Measurements from ENCODE around the gene PTPRN2. TPM values are rescaled to one million over a fixed set of nuclear protein-coding genes. Genes with fewer than 3 reads are reported as not detected.
"Not testable (repeated sequence)": the region's sequence is repeated elsewhere in the genome, so short reads cannot be mapped to it uniquely, and the experiment has no call there.

PTPRN2 gene
- total and polyA plus RNA-seq, 2 donors (not counting 1 experiment from before 2014, with no cell fraction given): 0.54 to 1.2 TPM

DNA sequence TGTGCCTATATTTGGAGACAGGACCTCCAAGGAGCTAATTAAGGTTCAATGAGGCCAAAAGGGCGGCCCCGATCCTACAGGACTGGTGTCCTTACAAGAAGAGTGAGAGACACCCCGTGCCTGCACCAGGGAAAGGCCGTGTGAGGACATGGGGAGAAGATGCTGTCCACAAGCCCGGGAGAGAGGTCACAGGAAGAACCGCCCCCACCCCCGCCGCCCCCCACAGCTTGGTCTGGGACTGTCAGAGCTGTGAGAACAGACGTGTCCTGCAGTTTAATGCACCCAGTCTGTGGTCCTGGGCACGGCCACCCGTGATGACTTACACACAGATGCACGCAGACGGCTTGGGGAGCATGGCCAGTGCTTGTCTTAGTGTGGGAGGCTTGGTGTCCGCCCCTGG, 851.3 kb downstream of the PTPRN2 start:
- H3K9ac ChIP-seq (ENCODE audit: insufficient read depth, low read length): no peak overlapping the region
- no peaks in the 10 kb centered on the region for H3K4me1 ChIP-seq (ENCODE audit: control insufficient read depth, extremely low read depth, insufficient read depth, low read length)
- H4K20me1 ChIP-seq (ENCODE audit: control insufficient read depth, extremely low read depth, insufficient read depth, low read length): no peaks in the 10 kb centered on the region
- no peaks in the 10 kb centered on the region for H3K9me3 ChIP-seq (ENCODE audit: control insufficient read depth, insufficient read depth, low read depth, low read length)
- H2AFZ ChIP-seq (ENCODE audit: low read length): no peak overlapping the region
- H3K4me3 ChIP-seq (replicated peaks in 1 of 4; ENCODE audit: control extremely low read depth in 1 of 4, insufficient read depth in 1 of 4, low read depth in 3 of 4, low read length in 4 of 4): no peak overlapping the region
- H3K36me3 ChIP-seq (ENCODE audit: control insufficient read depth, insufficient read depth, low read length): no peaks in the 10 kb centered on the region
- TF ChIP-seq EZH2 (IDR thresholded peaks at IDR 0.05; ENCODE audit: low read length, missing control alignments): no peak
- TF ChIP-seq, protein P1, sequence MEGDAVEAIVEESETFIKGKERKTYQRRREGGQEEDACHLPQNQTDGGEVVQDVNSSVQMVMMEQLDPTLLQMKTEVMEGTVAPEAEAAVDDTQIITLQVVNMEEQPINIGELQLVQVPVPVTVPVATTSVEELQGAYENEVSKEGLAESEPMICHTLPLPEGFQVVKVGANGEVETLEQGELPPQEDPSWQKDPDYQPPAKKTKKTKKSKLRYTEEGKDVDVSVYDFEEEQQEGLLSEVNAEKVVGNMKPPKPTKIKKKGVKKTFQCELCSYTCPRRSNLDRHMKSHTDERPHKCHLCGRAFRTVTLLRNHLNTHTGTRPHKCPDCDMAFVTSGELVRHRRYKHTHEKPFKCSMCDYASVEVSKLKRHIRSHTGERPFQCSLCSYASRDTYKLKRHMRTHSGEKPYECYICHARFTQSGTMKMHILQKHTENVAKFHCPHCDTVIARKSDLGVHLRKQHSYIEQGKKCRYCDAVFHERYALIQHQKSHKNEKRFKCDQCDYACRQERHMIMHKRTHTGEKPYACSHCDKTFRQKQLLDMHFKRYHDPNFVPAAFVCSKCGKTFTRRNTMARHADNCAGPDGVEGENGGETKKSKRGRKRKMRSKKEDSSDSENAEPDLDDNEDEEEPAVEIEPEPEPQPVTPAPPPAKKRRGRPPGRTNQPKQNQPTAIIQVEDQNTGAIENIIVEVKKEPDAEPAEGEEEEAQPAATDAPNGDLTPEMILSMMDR (conservative IDR thresholded peaks at IDR 0.05 in 1 of 2, IDR thresholded peaks at IDR 0.05 in 1 of 2; ENCODE audit: low read depth in 1 of 2, low read length in 2 of 2): no peak
- H3K27me3 ChIP-seq (ENCODE audit: control insufficient read depth, insufficient read depth, low read length): no peaks in the 10 kb centered on the region
- DNase-seq (ENCODE audit: low read depth in 2 of 2): no peak
- no peak overlapping the region for H3K4me2 ChIP-seq (ENCODE audit: extremely low read depth, insufficient read depth, low read length)
- no peak overlapping the region for H3K27ac ChIP-seq (ENCODE audit: insufficient read depth, low read length)
- no peaks in the 10 kb centered on the region for H3K79me2 ChIP-seq (ENCODE audit: control insufficient read depth, insufficient read depth, low read length)

DNA sequence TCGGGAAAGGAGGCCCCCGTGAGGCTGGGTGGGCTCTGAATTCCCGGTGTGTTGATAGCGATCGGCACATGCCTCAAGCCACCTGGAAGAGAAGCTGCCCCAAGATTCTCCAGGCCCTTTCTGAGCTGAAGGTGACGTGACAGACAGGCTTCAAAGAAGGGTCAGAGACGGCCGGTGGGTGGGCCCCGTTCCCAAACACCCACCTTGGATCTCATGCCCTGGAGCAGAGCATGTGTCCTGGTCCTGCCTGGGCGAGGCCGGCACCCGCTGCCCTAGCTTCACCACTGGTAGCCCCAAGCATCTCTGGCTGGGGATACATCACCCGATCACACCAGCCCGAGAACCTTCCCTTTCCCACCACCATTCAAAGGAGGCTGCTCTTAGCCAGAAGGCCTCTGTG, 851.8 kb downstream of the PTPRN2 start:
- H3K4me1 ChIP-seq (ENCODE audit: control insufficient read depth, extremely low read depth, insufficient read depth, low read length): no peaks in the 10 kb centered on the region

DNA sequence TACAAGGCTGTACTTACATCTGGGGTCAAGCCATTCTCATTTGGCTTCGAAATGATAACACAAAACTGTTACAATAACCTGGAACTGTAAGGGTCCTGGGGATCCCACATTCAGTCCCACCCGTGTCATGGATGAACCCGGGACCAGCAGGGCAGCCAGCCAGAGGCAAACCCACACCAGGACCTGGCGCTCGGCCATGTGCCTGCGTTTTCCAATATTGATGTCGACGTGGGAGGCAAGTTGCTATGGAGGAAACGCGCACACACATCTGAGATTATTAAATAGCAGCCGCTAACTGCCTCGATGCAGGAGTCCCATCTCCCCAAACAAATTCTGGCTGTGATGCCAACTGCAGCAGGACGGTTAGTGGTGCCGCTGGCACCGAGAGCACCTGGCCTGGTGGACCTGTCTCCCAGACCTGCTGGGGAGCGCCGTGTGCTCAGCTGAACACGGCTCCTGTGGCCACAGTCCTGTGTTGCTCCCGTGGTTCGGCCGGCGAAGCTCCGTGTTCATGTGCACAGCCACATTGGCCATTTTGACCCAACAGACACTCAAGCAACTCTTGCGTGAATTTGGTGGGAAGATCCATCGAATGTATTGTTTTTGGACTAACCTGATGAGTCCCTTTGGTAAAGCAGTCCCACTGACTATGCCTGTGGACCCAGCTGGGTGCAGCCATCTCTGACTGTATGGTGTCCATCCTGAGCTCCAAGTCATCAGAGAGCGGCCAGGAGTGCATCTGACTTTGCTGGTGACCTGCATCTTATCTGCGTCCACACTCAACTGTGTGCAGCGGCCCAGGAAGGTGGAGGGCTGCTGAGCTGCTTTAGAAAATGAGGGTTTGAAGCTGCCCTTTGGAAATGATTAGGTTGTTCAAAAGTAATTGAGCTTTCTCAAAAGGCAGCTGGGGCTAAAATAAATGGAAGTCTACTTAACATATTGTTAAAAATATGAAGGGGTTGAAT, 852.7 kb downstream of the PTPRN2 start:
- H4K20me1 ChIP-seq (ENCODE audit: control insufficient read depth, extremely low read depth, insufficient read depth, low read length): no peaks in the 10 kb centered on the region
- H3K36me3 ChIP-seq (ENCODE audit: control insufficient read depth, insufficient read depth, low read length): no peaks in the 10 kb centered on the region
- no peaks in the 10 kb centered on the region for H3K9me3 ChIP-seq (ENCODE audit: control insufficient read depth, insufficient read depth, low read depth, low read length)
- H3K27ac ChIP-seq (ENCODE audit: insufficient read depth, low read length): no peak overlapping the region
- no peak for TF ChIP-seq EZH2 (IDR thresholded peaks at IDR 0.05; ENCODE audit: low read length, missing control alignments)
- TF ChIP-seq, protein P1 (conservative IDR thresholded peaks at IDR 0.05 in 1 of 2, IDR thresholded peaks at IDR 0.05 in 1 of 2; ENCODE audit: low read depth in 1 of 2, low read length in 2 of 2): no peak
- H3K9ac ChIP-seq (ENCODE audit: insufficient read depth, low read length): no peak overlapping the region
- H3K27me3 ChIP-seq (ENCODE audit: control insufficient read depth, insufficient read depth, low read length): no peaks in the 10 kb centered on the region
- H2AFZ ChIP-seq (ENCODE audit: low read length): no peak overlapping the region
- no peaks in the 10 kb centered on the region for H3K79me2 ChIP-seq (ENCODE audit: control insufficient read depth, insufficient read depth, low read length)
- no peak overlapping the region for H3K4me3 ChIP-seq (replicated peaks in 1 of 4; ENCODE audit: control extremely low read depth in 1 of 4, insufficient read depth in 1 of 4, low read depth in 3 of 4, low read length in 4 of 4)
- no peaks in the 10 kb centered on the region for H3K4me1 ChIP-seq (ENCODE audit: control insufficient read depth, extremely low read depth, insufficient read depth, low read length)
- no peak overlapping the region for H3K4me2 ChIP-seq (ENCODE audit: extremely low read depth, insufficient read depth, low read length)
- no peak for DNase-seq (ENCODE audit: low read depth in 2 of 2)

More for the DNA sequence above, 851.8 kb downstream of the PTPRN2 start:
- no peak overlapping the region for H3K4me3 ChIP-seq (replicated peaks in 1 of 4; ENCODE audit: control extremely low read depth in 1 of 4, insufficient read depth in 1 of 4, low read depth in 3 of 4, low read length in 4 of 4)
- TF ChIP-seq, protein P1 (conservative IDR thresholded peaks at IDR 0.05 in 1 of 2, IDR thresholded peaks at IDR 0.05 in 1 of 2; ENCODE audit: low read depth in 1 of 2, low read length in 2 of 2): no peak
- no peak for TF ChIP-seq EZH2 (IDR thresholded peaks at IDR 0.05; ENCODE audit: low read length, missing control alignments)
- no peak overlapping the region for H3K9ac ChIP-seq (ENCODE audit: insufficient read depth, low read length)
- no peaks in the 10 kb centered on the region for H4K20me1 ChIP-seq (ENCODE audit: control insufficient read depth, extremely low read depth, insufficient read depth, low read length)
- DNase-seq (ENCODE audit: low read depth in 2 of 2): no peak
- no peaks in the 10 kb centered on the region for H3K27me3 ChIP-seq (ENCODE audit: control insufficient read depth, insufficient read depth, low read length)
- no peak overlapping the region for H3K4me2 ChIP-seq (ENCODE audit: extremely low read depth, insufficient read depth, low read length)
- H3K9me3 ChIP-seq (ENCODE audit: control insufficient read depth, insufficient read depth, low read depth, low read length): no peaks in the 10 kb centered on the region
- H2AFZ ChIP-seq (ENCODE audit: low read length): no peak overlapping the region
- no peaks in the 10 kb centered on the region for H3K36me3 ChIP-seq (ENCODE audit: control insufficient read depth, insufficient read depth, low read length)
- H3K27ac ChIP-seq (ENCODE audit: insufficient read depth, low read length): no peak overlapping the region
- no peaks in the 10 kb centered on the region for H3K79me2 ChIP-seq (ENCODE audit: control insufficient read depth, insufficient read depth, low read length)

DNA sequence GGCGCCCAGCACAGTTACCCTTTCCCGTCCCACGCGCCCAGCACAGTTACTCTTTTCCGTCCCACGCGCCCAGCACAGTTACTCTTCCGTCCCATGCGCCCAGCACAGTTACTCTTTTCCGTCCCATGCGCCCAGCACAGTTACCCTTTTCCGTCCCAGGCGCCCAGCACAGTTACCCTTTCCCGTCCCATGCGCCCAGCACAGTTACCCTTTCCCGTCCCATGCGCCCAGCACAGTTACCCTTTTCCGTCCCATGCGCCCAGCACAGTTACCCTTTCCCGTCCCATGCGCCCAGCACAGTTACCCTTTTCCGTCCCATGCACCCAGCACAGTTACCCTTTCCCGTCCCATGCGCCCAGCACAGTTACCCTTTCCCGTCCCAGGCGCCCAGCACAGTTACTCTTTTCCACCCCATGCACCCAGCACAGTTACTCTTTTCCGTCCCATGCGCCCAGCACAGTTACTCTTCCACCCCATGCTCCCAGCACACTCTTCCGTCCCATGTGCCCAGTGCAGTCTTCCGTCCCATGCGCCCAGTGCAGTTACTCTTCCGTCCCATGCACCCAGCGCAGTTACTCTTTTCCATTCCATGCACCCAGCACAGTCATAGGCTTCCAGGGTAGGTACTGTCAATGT, 853.7 kb downstream of the PTPRN2 start:
- H3K36me3 ChIP-seq (ENCODE audit: control insufficient read depth, insufficient read depth, low read length); H3K79me2 ChIP-seq (ENCODE audit: control insufficient read depth, insufficient read depth, low read length); H2AFZ ChIP-seq (ENCODE audit: low read length); H3K4me3 ChIP-seq (replicated peaks in 1 of 4; ENCODE audit: control extremely low read depth in 1 of 4, insufficient read depth in 1 of 4, low read depth in 3 of 4, low read length in 4 of 4); H3K9ac ChIP-seq (ENCODE audit: insufficient read depth, low read length); H3K27ac ChIP-seq (ENCODE audit: insufficient read depth, low read length); H3K4me1 ChIP-seq (ENCODE audit: control insufficient read depth, extremely low read depth, insufficient read depth, low read length); H4K20me1 ChIP-seq (ENCODE audit: control insufficient read depth, extremely low read depth, insufficient read depth, low read length); H3K27me3 ChIP-seq (ENCODE audit: control insufficient read depth, insufficient read depth, low read length); H3K4me2 ChIP-seq (ENCODE audit: extremely low read depth, insufficient read depth, low read length); DNase-seq (ENCODE audit: low read depth in 2 of 2); H3K9me3 ChIP-seq (ENCODE audit: control insufficient read depth, insufficient read depth, low read depth, low read length): not testable (repeated sequence)

Data from fibroblast of lung (primary cell).